Suprapubic skin (tissue), 4 donors: Measurements from ENCODE around the gene MYOM3.

Source experiments
- EP300 ChIP-seq: sonication (generic); formaldehyde crosslinking; IDR thresholded peaks from one replicate; pipeline ENCODE4 v1.6.1; 2017; ENCODE audit warnings: antibody characterized with exemption
- POLR2A ChIP-seq, 2 donors: fragments of 450-650 bp; IDR thresholded peaks; one replicate each; pipeline ENCODE4 v1.6.1; 2017; ENCODE audit warnings: antibody characterized with exemption in 2 of 2, mild to moderate bottlenecking in 2 of 2, moderate library complexity in 2 of 2
- POLR2AphosphoS5 ChIP-seq, 3 donors: sonication (generic); formaldehyde crosslinking; IDR thresholded peaks; one replicate each; pipeline ENCODE4 v1.6.1; 2017; ENCODE audit warnings: antibody characterized with exemption in 3 of 3
- TF ChIP-seq, protein P1 (sequence below), 2 donors: fragments of 200-600 bp in 1 of 2; fragments of 450-650 bp in 1 of 2; sonication (generic) in 1 of 2; IDR thresholded peaks; one replicate each; pipeline ENCODE4 v1.5.1; 2016 to 2019; ENCODE audit warnings: antibody characterized with exemption in 2 of 2, mild to moderate bottlenecking in 1 of 2, moderate library complexity in 1 of 2

- TF ChIP-seq, protein P1, sequence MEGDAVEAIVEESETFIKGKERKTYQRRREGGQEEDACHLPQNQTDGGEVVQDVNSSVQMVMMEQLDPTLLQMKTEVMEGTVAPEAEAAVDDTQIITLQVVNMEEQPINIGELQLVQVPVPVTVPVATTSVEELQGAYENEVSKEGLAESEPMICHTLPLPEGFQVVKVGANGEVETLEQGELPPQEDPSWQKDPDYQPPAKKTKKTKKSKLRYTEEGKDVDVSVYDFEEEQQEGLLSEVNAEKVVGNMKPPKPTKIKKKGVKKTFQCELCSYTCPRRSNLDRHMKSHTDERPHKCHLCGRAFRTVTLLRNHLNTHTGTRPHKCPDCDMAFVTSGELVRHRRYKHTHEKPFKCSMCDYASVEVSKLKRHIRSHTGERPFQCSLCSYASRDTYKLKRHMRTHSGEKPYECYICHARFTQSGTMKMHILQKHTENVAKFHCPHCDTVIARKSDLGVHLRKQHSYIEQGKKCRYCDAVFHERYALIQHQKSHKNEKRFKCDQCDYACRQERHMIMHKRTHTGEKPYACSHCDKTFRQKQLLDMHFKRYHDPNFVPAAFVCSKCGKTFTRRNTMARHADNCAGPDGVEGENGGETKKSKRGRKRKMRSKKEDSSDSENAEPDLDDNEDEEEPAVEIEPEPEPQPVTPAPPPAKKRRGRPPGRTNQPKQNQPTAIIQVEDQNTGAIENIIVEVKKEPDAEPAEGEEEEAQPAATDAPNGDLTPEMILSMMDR (IDR thresholded peaks at IDR 0.05) = no peak
- no peak for TF ChIP-seq POLR2A (IDR thresholded peaks at IDR 0.05)
- no peak for TF ChIP-seq EP300
- no peak for TF ChIP-seq POLR2AphosphoS5 (IDR thresholded peaks at IDR 0.05)
These were observed 59.7 kb downstream of the MYOM3 start for GRCh38 chr1:24052220-24052619.
